Stimulated activated effector memory CD8-positive, alpha-beta T cell treated with anti-CD3 and anti-CD28 coated beads, Interleukin-12 subunit alpha, Interleukin-12 subunit beta, amount 100 ng/mL, for 72 hours (primary cell): ENCODE data around the gene RAP1GAP.
A peak's percentile ranks its signal among the peaks of the same experiment; 100 is the strongest.

ENCODE experiments used
- ATAC-seq: fragments of 150-1000 bp; cut with Tn5 transposase; 2 replicates; pipeline ENCODE4 v1.10.0; 2021
- DNase-seq, 2 donors: peaks; one replicate each; pipeline ENCODE4 v3.0.0; 2021 to 2022; ENCODE audit warnings: low spot score in 2 of 2
- H3K27ac Mint-ChIP-seq: one replicate; pipeline ENCODE4 v1.8.0; 2022; ENCODE audit warnings: mild to moderate bottlenecking, mixed read lengths
- H3K36me3 Mint-ChIP-seq: one replicate; pipeline ENCODE4 v1.8.0; 2022; ENCODE audit warnings: mild to moderate bottlenecking, mixed read lengths
- H3K4me1 Mint-ChIP-seq: one replicate; pipeline ENCODE4 v1.8.0; 2022; ENCODE audit warnings: mixed read lengths
- H3K4me3 Mint-ChIP-seq: one replicate; pipeline ENCODE4 v1.8.0; 2022; ENCODE audit warnings: mild to moderate bottlenecking, mixed read lengths
- H3K9me3 Mint-ChIP-seq: one replicate; pipeline ENCODE4 v1.8.0; 2022; ENCODE audit warnings: mixed read lengths

The RAP1GAP gene

DNA sequence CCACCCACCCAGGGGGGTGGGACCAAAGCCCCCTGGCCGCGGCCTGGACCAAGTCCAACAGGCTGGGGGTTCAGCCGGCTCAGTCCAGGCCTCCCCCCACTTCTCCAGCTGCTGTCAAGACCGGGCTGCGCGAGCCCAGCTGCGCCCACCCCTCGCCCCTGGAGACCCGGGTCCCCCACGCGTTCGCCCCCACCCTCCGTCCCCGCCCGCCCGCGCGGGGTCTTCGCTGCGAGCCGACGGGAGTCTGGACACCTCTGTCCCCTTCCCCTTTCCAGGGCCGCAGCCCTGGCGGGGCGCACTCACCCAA, 253 bp downstream of the RAP1GAP start:
- H3K9me3 Mint-ChIP-seq = no peaks in the 10 kb centered on the region
- ATAC-seq = no peak
- H3K27ac Mint-ChIP-seq = no peak overlapping the region
- H3K36me3 Mint-ChIP-seq = peaks cover 17% of the 10 kb centered on the region
- no peak for DNase-seq
- peaks cover 21% of the 10 kb centered on the region for H3K4me1 Mint-ChIP-seq
- H3K4me3 Mint-ChIP-seq = peak overlapping the region; percentile 54

GRCh38 chr1:21668232-21668950, 766 bp downstream of the RAP1GAP start:
- no peaks in the 10 kb centered on the region for H3K9me3 Mint-ChIP-seq
- ATAC-seq (no peak), DNase-seq (no peak)
- peak overlapping the region; percentile 54 for H3K4me3 Mint-ChIP-seq
- peaks cover 21% of the 10 kb centered on the region for H3K4me1 Mint-ChIP-seq
- H3K27ac Mint-ChIP-seq = no peak overlapping the region
- peaks cover 17% of the 10 kb centered on the region for H3K36me3 Mint-ChIP-seq

DNA sequence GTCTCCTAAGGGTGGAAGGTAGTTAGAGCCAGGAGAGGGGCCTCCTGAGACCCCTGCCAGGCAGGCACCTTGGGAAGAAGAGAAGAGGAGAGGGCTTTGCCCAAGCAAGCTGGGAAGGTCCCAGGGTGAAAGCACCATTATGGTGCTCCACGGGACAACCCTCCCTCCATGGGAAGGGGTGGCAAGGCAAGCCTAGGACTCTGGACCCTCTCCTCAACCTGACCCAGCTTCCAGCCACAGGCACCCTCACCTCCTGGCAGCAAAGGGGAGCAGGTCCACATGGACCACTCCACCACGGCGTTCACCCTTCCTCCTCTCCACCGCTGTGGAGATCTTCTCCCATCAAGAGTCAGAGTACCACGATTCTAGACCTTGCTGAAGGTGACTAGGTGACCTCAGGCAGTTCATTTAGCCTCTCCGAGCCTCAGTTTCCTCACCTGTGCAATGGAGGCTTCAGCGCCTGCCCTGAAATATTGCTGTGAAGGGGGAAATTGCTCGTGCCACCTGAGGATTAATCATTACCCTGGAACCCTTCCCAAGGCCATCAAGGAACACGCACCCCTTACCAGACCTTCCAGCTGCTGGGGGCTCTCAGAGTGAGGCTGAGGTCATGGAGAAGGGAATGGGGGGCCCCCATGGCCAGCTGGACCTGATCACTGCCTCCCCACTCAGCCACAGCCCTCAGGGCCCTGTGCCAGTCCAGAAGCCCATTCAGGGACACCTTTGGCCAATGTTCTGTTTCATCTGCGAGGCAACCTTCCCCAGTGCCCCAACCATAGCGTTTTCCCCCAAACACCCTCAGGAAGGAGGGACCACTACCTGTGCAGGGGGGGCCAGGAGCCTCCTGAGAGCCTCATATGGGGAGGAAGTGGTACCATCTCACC, 1.6 kb downstream of the RAP1GAP start:
- peak overlapping the region; percentile 54 for H3K4me3 Mint-ChIP-seq
- peaks cover 17% of the 10 kb centered on the region for H3K36me3 Mint-ChIP-seq
- DNase-seq = no peak
- no peak for ATAC-seq
- H3K4me1 Mint-ChIP-seq = peaks cover 21% of the 10 kb centered on the region
- H3K27ac Mint-ChIP-seq = no peak overlapping the region
- no peaks in the 10 kb centered on the region for H3K9me3 Mint-ChIP-seq

DNA sequence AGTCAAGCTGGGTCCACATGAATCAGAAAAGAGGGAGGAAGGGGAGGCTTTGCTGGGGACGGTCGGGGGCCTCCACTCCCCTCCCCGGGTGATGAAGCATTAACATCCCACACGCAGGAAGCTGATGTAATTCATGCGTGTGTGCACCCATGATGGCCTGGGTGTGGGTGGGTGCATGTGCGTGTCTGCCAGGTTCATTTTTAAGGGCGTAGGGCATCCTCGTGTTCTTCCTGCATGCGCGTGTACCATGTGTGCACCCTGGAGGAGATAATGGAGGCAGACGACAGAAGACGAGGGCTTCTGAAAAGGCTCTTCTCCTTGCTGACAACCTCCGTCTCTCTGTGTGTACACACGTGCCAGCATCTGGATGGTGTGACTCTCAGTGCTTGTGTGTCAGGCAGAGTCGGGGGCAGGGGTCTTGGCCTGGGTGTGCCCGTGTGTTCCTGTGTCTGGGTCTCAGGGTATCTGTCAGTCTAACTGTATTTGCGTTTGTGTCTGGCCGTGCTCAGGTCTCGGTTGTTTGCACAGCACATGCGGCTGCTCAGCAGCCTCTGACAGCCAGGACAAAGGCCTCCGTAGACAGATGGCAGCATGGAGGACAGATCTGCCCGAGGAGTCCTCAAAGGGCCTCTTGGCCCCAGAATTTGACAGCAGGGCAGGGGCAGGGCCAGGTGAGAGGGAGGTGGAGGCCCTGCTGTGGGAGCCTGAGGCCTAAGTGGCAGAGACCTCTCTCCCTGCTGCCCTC, 2.4 kb downstream of the RAP1GAP start:
- Mint-ChIP-seq H3K36me3 (peaks cover 10% of the 10 kb centered on the region), H3K9me3 (no peaks in the 10 kb centered on the region), H3K27ac (no peak overlapping the region), H3K4me3 (no peak overlapping the region), H3K4me1 (peaks cover 14% of the 10 kb centered on the region)
- DNase-seq = no peak
- no peak for ATAC-seq

DNA sequence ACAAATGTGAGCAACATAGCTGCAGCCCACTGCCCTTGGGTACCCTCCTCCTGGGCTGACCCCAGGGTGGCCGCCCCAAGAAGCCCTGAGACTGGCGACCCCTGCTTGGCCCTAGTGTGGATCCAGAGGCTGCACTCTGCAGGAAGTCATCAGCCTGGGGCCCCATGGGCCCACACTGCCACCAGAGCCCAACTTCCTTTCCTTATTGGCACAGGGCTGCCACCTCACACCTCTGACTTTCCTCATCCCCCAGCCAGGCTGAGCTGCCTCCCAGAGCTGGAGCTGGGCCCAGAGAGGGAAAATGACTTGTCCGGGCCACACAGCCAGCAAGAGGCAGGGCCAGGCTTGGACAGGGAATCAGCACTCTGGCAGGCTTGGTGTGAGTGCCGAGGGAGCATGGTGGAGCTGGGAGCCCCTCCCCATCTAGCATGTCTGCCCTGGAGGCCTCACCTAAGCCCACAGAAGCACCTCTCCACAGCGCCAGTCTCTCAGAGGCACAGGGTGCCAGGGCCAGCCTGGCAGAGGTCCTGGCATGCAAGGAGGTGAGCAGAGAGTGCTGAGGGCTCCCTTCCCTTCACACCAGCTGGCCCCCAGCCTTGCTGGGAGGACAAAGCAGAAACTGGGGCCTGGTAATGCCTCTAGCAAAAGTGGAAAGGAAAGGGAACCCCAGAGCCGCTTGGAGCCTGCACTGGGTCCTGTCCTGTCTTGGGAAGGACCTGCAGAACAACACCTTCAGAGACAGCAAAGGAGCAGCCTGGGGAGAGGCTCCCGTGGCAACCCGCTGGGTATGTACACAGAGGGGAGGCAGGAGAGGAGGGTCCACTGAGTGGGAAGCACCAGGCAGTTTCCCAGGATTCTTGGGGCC, 3.2 kb downstream of the RAP1GAP start:
- Mint-ChIP-seq H3K36me3 (peaks cover 2% of the 10 kb centered on the region), H3K27ac (no peak overlapping the region), H3K4me3 (no peak overlapping the region), H3K4me1 (peaks cover 14% of the 10 kb centered on the region), H3K9me3 (no peaks in the 10 kb centered on the region)
- DNase-seq (no peak), ATAC-seq (no peak)

DNA sequence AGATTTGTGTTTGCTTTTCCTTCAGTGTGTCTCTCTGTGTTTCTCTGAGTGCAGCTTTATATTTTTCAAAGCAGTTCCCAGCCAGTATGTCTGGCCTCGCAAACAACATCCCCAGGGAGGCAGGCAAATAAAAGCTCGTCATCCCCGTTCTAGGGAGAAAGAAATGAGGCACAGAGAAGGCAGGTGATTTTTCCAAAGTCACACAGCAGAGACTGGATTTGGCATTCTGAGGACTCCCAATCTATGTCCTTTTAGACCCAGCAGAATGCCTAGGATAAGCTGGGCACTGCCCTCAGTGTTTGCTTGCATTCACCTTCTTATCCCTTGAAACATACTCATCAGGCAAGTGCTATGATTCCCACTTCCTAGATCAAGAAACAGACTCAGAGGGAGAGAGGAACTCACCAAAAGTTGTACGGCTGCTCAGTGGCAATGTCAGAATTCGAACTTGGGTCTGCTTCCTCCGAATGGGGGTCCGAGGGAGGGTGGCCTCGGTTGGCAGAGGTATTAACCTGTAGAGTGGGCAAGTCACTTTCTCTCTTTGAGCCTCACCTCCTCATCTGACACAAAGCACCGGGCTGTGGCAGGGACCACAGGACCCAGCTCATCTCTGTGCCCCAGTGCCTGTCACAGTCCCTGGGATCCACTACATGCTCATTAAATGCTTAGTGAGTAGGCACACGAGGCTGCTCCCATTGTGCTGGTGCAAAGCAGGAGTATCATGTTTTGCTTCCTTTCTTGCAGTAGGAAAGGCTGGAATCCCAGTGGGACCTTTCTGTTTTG, 4.2 kb downstream of the RAP1GAP start:
- Mint-ChIP-seq H3K4me3 (no peak overlapping the region), H3K4me1 (peaks cover 15% of the 10 kb centered on the region), H3K36me3 (no peaks in the 10 kb centered on the region), H3K9me3 (no peaks in the 10 kb centered on the region), H3K27ac (no peak overlapping the region)
- DNase-seq (no peak), ATAC-seq (no peak)

GRCh38 chr1:21663951-21664805, 5.0 kb downstream of the RAP1GAP start:
- peaks cover under 1% of the 10 kb centered on the region for H3K36me3 Mint-ChIP-seq
- no peak overlapping the region for H3K27ac Mint-ChIP-seq
- no peaks in the 10 kb centered on the region for H3K9me3 Mint-ChIP-seq
- H3K4me1 Mint-ChIP-seq = peaks cover 21% of the 10 kb centered on the region
- DNase-seq (no peak), ATAC-seq (no peak)
- no peak overlapping the region for H3K4me3 Mint-ChIP-seq

DNA sequence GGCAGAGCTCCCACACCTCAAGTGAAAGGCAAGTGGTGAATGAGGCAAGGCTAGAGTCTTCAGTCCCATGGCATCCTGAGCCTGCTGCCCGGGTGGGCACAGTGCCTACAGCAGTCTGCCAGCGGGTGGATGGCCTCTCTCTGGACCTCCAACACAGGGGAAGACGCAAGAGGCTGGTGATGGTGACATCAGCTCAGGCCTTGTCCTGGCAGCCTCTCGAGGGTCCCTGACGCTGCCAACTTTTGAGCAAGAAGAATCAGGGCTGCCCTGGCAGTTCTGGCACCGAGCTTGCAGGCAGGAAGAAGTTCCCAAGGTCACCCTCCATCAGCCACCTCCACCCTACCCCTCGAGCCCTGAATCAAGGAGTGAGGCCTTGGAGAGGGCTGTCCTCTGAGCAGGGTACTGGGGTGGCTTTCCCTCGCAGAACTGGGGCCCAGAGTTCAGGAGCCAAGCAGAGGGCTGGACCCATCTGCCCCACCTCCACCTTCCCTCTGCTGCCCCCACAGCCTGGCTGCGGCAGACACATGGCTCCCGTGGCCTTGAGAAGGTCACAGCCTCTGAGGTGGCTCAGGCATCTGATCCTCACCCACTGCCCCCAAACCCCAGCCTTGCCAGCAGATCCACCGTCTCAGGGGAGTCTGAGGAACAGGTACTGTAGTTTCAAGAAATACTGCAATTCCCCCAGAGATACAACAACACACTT, 5.8 kb downstream of the RAP1GAP start:
- H3K4me1 Mint-ChIP-seq = peaks cover 21% of the 10 kb centered on the region
- peaks cover 5% of the 10 kb centered on the region for H3K36me3 Mint-ChIP-seq
- no peak for DNase-seq
- no peak for ATAC-seq
- no peak overlapping the region for H3K27ac Mint-ChIP-seq
- H3K9me3 Mint-ChIP-seq = no peaks in the 10 kb centered on the region
- H3K4me3 Mint-ChIP-seq = no peak overlapping the region

GRCh38 chr1:21662426-21663247, 6.5 kb downstream of the RAP1GAP start:
- H3K27ac Mint-ChIP-seq = no peak overlapping the region
- no peaks in the 10 kb centered on the region for H3K9me3 Mint-ChIP-seq
- no peak overlapping the region for H3K4me3 Mint-ChIP-seq
- peaks cover 5% of the 10 kb centered on the region for H3K36me3 Mint-ChIP-seq
- H3K4me1 Mint-ChIP-seq = peaks cover 21% of the 10 kb centered on the region
- ATAC-seq (no peak), DNase-seq (no peak)

- H3K9me3 Mint-ChIP-seq = no peaks in the 10 kb centered on the region
- no peak overlapping the region for H3K4me3 Mint-ChIP-seq
- ATAC-seq (no peak), DNase-seq (no peak)
- H3K36me3 Mint-ChIP-seq = peaks cover 5% of the 10 kb centered on the region
- H3K4me1 Mint-ChIP-seq = peaks cover 20% of the 10 kb centered on the region
- H3K27ac Mint-ChIP-seq = no peak overlapping the region
These were observed 7.3 kb downstream of the RAP1GAP start for GRCh38 chr1:21661886-21662285.

DNA sequence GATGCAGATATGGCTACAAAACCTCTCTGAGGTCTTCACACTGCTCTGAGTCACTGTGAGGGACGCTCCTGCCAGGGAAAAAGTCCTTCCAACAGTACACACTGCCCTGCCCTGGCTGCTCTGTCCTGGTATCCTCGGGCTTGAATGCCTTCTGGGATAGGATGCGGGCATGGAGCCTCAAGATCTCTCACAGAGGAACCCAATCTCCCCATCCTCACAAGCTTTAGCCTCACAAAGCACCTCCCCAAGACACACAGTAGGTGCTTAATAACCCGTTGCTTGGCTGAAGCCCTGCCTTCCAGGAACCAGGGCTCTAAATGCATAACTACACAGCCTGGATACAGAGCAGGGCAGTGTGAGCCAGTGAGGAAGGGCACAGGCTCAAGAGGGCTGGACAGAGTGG, 9.2 kb downstream of the RAP1GAP start:
- ATAC-seq (no peak), DNase-seq (no peak)
- Mint-ChIP-seq H3K9me3 (no peaks in the 10 kb centered on the region), H3K4me1 (peaks cover 12% of the 10 kb centered on the region), H3K4me3 (peak overlapping the region; percentile 62), H3K27ac (no peak overlapping the region), H3K36me3 (peaks cover 5% of the 10 kb centered on the region)

DNA sequence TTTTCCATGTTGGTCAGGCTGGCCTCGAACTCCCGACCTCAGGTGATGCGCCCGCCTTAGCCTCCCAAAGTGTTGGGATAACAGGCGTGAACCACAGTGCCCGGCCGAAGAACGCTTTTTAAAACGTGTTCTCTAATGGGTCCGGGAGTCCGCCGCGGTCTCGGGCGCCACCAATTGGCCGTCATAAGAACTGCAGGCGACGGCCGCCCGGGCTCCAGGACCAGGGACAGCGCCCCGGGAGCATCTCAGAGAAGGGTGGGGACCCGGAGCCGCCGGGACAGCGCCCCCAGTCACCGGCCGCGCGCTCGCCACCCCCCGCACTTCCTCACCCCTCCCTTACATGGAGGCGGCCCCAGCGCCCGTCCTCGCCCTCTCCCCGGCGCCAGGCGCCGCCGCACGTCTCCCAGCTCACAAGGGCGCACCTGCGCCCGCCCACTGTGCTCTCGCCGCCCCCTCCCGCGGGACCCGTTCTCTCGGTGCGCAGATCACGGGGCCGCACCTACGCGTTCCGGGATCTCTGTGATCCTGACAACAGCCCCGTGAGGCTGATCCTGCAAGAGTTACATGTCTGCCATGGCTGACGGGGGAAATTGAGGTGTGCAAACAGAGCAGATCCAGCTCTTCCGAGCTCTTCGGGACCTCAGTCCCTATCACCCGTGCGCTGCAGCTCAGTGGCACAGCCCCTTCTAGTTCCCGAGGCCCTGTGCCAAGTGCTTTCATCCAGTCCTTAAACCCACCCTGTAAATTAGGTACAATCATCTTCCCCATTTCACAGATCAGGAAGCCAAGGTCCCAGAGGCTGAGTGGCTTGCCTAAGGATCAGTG, 9.8 kb downstream of the RAP1GAP start:
- DNase-seq (peak; percentile 90 to 93), ATAC-seq (peak; percentile 87)
- H3K36me3 Mint-ChIP-seq = peaks cover 5% of the 10 kb centered on the region
- no peak overlapping the region for H3K27ac Mint-ChIP-seq
- no peaks in the 10 kb centered on the region for H3K9me3 Mint-ChIP-seq
- peak overlapping the region; percentile 62 for H3K4me3 Mint-ChIP-seq
- peaks cover 10% of the 10 kb centered on the region for H3K4me1 Mint-ChIP-seq
